SH-SY5Y (cell line): ENCODE data around the gene ADD1.

Experiments
- GATA2 ChIP-seq: IDR thresholded peaks from 2 replicates; pipeline ENCODE4 v1.6.1; 2011; ENCODE audit warnings: mild to moderate bottlenecking, low read depth, low read length
- GATA3 ChIP-seq: IDR thresholded peaks from 2 replicates; pipeline ENCODE4 v1.6.1; 2011; ENCODE audit warnings: low read depth, mild to moderate bottlenecking, low read length, moderate library complexity

GRCh38 chr4:2846172-2846571 lies 2.5 kb downstream of the ADD1 start:
- TF ChIP-seq GATA3 (no peak), GATA2 (no peak)
